Effector CD8-positive, alpha-beta T cell (primary cell): ENCODE results near the gene WNK2.
"Not testable (repeated sequence)": the region's sequence is repeated elsewhere in the genome, so short reads cannot be mapped to it uniquely, and the experiment has no call there.

ENCODE experiments used
- DNase-seq: peaks from one replicate; lab custom pipeline; 2025; lab: John Stamatoyannopoulos, UW

The WNK2 gene

GRCh38 chr9:93308158-93308602, 124.2 kb downstream of the WNK2 start:
- DNase-seq, result no peak

- no peak for DNase-seq
These were observed 124.7 kb downstream of the WNK2 start for GRCh38 chr9:93308676-93309075.

GRCh38 chr9:93309889-93310425, 126.0 kb downstream of the WNK2 start:
- DNase-seq, result no peak

- DNase-seq, result no peak
These were observed 131.2 kb downstream of the WNK2 start for GRCh38 chr9:93315118-93315517.

- DNase-seq, result no peak
These were observed 132.0 kb downstream of the WNK2 start for GRCh38 chr9:93315960-93316359.

GRCh38 chr9:93316726-93317494, 133.0 kb downstream of the WNK2 start:
- DNase-seq, result no peak

GRCh38 chr9:93317495-93318094, 133.7 kb downstream of the WNK2 start:
- DNase-seq, result no peak

- no peak for DNase-seq
These were observed 134.5 kb downstream of the WNK2 start for GRCh38 chr9:93318480-93318879.

GRCh38 chr9:93319301-93319991, 135.5 kb downstream of the WNK2 start:
- no peak for DNase-seq

- no peak for DNase-seq
These were observed 136.1 kb downstream of the WNK2 start for GRCh38 chr9:93319992-93320500.

GRCh38 chr9:93320591-93321219, 136.8 kb downstream of the WNK2 start:
- no peak for DNase-seq

- DNase-seq, result no peak
These were observed 137.3 kb downstream of the WNK2 start for GRCh38 chr9:93321220-93321610.

GRCh38 chr9:93323446-93323954, 139.6 kb downstream of the WNK2 start:
- DNase-seq, result not testable (repeated sequence)

GRCh38 chr9:93324191-93324834, 140.4 kb downstream of the WNK2 start:
- DNase-seq, result no peak

GRCh38 chr9:93325307-93326035, 141.5 kb downstream of the WNK2 start:
- no peak for DNase-seq

- no peak for DNase-seq
These were observed 142.1 kb downstream of the WNK2 start for GRCh38 chr9:93326056-93326455.

- no peak for DNase-seq
These were observed 142.7 kb downstream of the WNK2 start for GRCh38 chr9:93326654-93327053.

- DNase-seq, result no peak
These were observed 145.8 kb downstream of the WNK2 start for GRCh38 chr9:93329629-93330280.

- DNase-seq, result no peak
These were observed 148.4 kb downstream of the WNK2 start for GRCh38 chr9:93332317-93332716.

- DNase-seq, result no peak
These were observed 152.8 kb downstream of the WNK2 start for GRCh38 chr9:93336720-93337119.
